ENCODE data around the gene AK9.

- TF ChIP-seq, protein P1, sequence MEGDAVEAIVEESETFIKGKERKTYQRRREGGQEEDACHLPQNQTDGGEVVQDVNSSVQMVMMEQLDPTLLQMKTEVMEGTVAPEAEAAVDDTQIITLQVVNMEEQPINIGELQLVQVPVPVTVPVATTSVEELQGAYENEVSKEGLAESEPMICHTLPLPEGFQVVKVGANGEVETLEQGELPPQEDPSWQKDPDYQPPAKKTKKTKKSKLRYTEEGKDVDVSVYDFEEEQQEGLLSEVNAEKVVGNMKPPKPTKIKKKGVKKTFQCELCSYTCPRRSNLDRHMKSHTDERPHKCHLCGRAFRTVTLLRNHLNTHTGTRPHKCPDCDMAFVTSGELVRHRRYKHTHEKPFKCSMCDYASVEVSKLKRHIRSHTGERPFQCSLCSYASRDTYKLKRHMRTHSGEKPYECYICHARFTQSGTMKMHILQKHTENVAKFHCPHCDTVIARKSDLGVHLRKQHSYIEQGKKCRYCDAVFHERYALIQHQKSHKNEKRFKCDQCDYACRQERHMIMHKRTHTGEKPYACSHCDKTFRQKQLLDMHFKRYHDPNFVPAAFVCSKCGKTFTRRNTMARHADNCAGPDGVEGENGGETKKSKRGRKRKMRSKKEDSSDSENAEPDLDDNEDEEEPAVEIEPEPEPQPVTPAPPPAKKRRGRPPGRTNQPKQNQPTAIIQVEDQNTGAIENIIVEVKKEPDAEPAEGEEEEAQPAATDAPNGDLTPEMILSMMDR (IDR thresholded peaks at IDR 0.05 in 4 of 5, conservative IDR thresholded peaks at IDR 0.05 in 1 of 5) = no peak
- TF ChIP-seq POLR2A (IDR thresholded peaks at IDR 0.05) = no peak
Observed at GRCh38 chr6:109672839-109673238, 18.2 kb downstream of the AK9 start.

Data from gastrocnemius medialis (tissue), 4 donors.